22Rv1 (cell line): ENCODE measurements around the gene NFATC1.

ENCODE experiments used
- H3K27ac ChIP-seq: fragments of 450-650 bp; 2 replicates; pipeline ENCODE4 v1.5.1; 2017
- ZFX ChIP-seq: fragments of 450-650 bp; IDR thresholded peaks from 2 replicates; pipeline ENCODE4 v1.6.1; 2017; ENCODE audit warnings: antibody characterized with exemption, borderline replicate concordance
- TF ChIP-seq, protein P1 (sequence below): fragments of 450-650 bp; IDR thresholded peaks from 2 replicates; pipeline ENCODE4 v1.5.1; 2017; ENCODE audit warnings: mild to moderate bottlenecking

Gene NFATC1

GRCh38 chr18:79531386-79531785, 135.7 kb downstream of the NFATC1 start:
- TF ChIP-seq, protein P1, sequence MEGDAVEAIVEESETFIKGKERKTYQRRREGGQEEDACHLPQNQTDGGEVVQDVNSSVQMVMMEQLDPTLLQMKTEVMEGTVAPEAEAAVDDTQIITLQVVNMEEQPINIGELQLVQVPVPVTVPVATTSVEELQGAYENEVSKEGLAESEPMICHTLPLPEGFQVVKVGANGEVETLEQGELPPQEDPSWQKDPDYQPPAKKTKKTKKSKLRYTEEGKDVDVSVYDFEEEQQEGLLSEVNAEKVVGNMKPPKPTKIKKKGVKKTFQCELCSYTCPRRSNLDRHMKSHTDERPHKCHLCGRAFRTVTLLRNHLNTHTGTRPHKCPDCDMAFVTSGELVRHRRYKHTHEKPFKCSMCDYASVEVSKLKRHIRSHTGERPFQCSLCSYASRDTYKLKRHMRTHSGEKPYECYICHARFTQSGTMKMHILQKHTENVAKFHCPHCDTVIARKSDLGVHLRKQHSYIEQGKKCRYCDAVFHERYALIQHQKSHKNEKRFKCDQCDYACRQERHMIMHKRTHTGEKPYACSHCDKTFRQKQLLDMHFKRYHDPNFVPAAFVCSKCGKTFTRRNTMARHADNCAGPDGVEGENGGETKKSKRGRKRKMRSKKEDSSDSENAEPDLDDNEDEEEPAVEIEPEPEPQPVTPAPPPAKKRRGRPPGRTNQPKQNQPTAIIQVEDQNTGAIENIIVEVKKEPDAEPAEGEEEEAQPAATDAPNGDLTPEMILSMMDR = no peak
- TF ChIP-seq ZFX = no peak
- no peak overlapping the region for H3K27ac ChIP-seq

DNA sequence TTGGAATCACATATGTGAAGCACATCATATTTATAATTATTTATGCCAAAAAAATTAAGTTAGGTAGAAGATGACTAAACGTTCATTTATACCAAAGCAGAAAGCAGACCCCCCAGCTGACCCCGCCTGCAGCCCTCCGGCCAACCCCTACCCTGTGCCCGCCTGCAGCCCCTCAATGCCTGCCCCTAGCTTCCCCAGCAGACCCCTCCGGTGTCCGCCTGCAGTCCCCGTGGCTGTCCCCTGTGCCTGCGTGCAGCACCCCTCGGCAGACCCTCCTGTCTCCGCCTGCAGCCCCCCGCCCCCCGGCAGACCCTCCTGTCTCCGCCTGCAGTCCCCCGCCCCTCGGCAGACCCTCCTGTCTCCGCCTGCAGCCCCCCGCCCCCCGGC, 136.2 kb downstream of the NFATC1 start:
- TF ChIP-seq, protein P1 = no peak
- TF ChIP-seq ZFX = no peak
- H3K27ac ChIP-seq = no peak overlapping the region

DNA sequence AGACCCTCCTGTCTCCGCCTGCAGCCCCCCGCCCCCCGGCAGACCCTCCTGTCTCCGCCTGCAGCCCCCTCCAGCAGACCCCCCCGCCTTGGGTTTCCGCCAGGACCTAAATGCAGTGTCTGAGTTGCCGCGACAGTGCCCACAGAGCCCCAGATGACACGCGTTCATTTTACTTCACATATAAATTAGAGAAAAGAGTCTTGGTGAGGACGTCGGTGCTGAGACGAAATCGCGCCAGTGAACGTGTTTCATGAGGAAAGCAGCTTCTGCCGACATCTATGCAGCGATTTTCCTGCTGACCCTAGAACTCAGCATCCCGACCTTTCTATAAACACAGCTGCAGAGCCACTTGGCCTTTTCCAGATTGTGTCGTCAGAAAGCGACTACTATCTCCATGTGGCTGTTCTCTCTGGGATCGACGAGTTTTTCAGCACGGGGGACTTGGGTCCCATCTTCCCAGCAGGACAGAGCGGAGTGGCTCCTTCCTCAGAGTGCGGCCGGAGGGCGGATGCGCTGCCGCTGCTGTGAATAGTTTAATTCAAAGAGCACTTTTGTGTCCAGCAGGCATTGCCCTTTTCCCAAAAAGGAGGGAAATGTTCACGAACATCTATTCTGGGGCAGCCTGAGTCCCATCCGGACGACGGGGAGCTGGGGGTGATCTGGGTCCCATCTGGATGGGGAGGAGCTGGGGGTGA, 136.7 kb downstream of the NFATC1 start:
- TF ChIP-seq ZFX = no peak
- TF ChIP-seq, protein P1 = no peak
- H3K27ac ChIP-seq = no peak overlapping the region

- TF ChIP-seq, protein P1 = no peak
- no peak for TF ChIP-seq ZFX
- H3K27ac ChIP-seq = no peak overlapping the region
These were observed 137.4 kb downstream of the NFATC1 start for GRCh38 chr18:79533146-79533545.

DNA sequence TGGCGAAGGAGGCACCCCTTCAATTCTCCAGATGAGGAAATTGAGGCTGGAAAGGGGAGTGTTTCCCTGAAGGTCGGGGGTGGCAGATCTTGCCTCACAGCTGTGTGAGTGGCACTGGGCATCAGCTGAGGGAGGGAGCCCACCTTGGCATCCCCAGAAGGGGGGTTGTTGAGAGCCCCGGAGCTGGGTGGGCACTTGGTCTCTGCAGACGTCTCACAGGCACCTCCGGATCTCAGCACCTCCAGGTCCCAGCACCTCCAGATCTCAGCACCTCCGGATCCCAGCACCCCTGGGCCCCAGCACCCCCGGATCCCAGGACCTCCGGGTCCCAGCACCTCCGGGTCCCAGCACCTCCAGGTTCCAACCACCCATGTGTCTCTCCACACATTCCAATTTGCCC, 137.9 kb downstream of the NFATC1 start:
- H3K27ac ChIP-seq = no peak overlapping the region
- TF ChIP-seq ZFX = no peak
- TF ChIP-seq, protein P1 = no peak

DNA sequence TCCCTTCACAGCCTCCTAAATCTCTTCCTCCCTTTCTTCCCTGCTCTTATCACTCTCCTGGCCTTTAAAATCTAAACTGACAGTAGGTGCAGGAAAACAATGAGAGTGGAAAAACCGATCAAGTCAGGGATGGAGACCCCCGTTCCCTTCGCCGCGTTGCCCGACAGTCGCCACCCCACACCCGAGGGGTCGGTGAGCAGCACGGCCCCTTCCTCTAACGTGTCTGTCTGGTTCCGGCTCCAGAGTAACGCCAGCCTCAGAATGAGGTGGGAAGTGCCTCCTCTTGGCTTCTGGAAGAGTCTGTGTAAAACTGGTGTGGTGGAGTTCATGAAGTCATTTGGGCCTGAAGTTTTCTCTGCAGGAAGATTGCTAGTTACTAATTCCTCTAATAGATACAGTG, 138.6 kb downstream of the NFATC1 start:
- H3K27ac ChIP-seq = no peak overlapping the region
- TF ChIP-seq, protein P1 = no peak
- no peak for TF ChIP-seq ZFX

- H3K27ac ChIP-seq = no peak overlapping the region
- TF ChIP-seq, protein P1 = no peak
- no peak for TF ChIP-seq ZFX
These were observed 142.0 kb downstream of the NFATC1 start for GRCh38 chr18:79537758-79538157.
